Prostate gland (tissue), 2 donors: ENCODE measurements around the gene ITGA11. TPM values are rescaled to one million over a fixed set of nuclear protein-coding genes. Genes with fewer than 3 reads are reported as not detected.
A peak's percentile ranks its signal among the peaks of the same experiment; 100 is the strongest.

Experiments used
- DNase-seq: peaks from one replicate; pipeline ENCODE4 v3.0.0-alpha.2; 2019; ENCODE audit warnings: low spot score
- H3K27ac ChIP-seq, 2 donors: fragments of 200-600 bp; sonication (generic); 2 replicates each; pipeline ENCODE4 v1.5.1; 2017 to 2019
- H3K27me3 ChIP-seq: fragments of 200-600 bp; sonication (generic); replicated peaks from 2 replicates; pipeline ENCODE4 v1.5.1; 2019; ENCODE audit not compliant: insufficient read depth
- H3K36me3 ChIP-seq, 2 donors: fragments of 200-600 bp; sonication (generic); 1 replicate in 1 of 2; 2 replicates in 1 of 2; pipeline versions ENCODE4 v1.5.1 to v1.8.1; 2017 to 2019
- H3K4me1 ChIP-seq: fragments of 200-600 bp; sonication (generic); replicated peaks from 2 replicates; pipeline ENCODE4 v1.5.1; 2019
- H3K4me3 ChIP-seq, 2 donors: fragments of 200-600 bp; sonication (generic); 2 replicates each; pipeline ENCODE4 v1.5.1; 2017 to 2019
- H3K9me3 ChIP-seq: fragments of 200-600 bp; sonication (generic); 2 replicates; pipeline ENCODE4 v1.5.1; 2017
- POLR2A ChIP-seq: fragments of 450-650 bp; IDR thresholded peaks from one replicate; pipeline ENCODE4 v1.6.1; 2016; ENCODE audit warnings: antibody characterized with exemption, mild to moderate bottlenecking
- POLR2AphosphoS5 ChIP-seq: sonication (generic); formaldehyde crosslinking; IDR thresholded peaks from one replicate; pipeline ENCODE4 v1.6.1; 2017; ENCODE audit warnings: antibody characterized with exemption
- WGBS: methylation state at CpG from one replicate; pipeline ENCODE4 v1.1.5; 2018; 5-methylcytosine and 5-hydroxymethylcytosine counted together
- intact Hi-C: fragments of 100-400 bp; cut with DNase I; formaldehyde crosslinking; loops from one replicate; pipeline ENCODE4 v1.14.2; 2022
- total RNA-seq, 2 donors: library from RNA; depleted of rRNA; stranded (reverse); fragments of >200 nt; gene quantifications; one replicate each; pipeline ENCODE4 v1.1.0, GENCODE V29; 2016
- TF ChIP-seq, protein P1 (sequence below), 4 experiments: fragments of 200-600 bp in 2 of 4; fragments of 450-650 bp in 2 of 4; sonication (generic) in 2 of 4; IDR thresholded peaks; 1 replicate in 3 of 4; 2 replicates in 1 of 4; pipeline ENCODE4 v1.5.1; 2016 to 2019; ENCODE audit warnings: antibody characterized with exemption in 4 of 4, mild to moderate bottlenecking in 2 of 4, moderate library complexity in 2 of 4

Gene ITGA11
- total RNA-seq, 2 donors from 2014 or later, result 2.0 to 11.0 TPM

DNA sequence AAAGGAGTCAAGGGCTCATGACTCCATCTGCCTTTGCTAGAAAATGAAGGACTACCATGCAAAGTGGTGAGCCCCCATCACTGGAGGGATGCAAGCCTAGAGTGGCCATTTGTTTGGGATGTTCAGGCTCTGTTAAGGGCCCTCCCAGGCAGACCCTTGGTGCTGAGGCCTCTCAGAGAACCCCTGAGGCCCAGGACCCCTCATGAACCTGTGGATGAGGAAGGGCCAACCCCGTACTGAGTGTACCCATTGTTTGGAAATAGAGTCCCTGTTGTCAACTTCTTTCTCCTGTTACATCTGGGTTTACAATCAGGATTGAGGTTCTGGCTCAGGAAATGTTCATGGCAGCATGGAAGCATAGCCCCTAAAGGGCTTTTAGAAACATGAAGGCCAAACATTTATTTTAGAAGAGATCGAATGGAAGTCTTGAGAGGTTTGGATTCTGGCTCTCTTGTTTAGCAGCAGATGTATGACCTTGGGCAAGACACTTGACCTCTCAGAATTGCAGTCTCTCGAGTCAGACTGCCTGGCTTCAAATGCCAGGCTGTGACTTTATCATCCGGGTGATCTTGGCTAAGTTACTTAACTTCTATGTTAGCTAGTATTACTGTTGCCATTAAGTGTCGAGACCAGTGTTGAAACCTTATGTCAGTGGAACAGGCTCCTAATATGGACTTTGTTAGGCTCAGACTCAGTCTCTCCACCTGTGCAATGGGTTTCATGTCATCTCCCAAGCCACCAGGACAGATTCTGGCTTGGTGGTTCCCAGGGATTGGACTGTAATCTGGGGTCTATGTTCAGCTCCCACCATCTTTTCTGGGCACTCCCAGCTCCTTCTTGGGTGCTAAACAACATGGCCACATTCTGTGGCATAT lies 12.4 kb downstream of the ITGA11 start:
- Histone ChIP-seq H3K27ac (no peak overlapping the region), H3K36me3 (no peaks in the 10 kb centered on the region), H3K4me1 (no peaks in the 10 kb centered on the region), H3K9me3 (no peaks in the 10 kb centered on the region), H3K27me3 (no peaks in the 10 kb centered on the region), H3K4me3 (no peak overlapping the region)
- TF ChIP-seq, protein P1, sequence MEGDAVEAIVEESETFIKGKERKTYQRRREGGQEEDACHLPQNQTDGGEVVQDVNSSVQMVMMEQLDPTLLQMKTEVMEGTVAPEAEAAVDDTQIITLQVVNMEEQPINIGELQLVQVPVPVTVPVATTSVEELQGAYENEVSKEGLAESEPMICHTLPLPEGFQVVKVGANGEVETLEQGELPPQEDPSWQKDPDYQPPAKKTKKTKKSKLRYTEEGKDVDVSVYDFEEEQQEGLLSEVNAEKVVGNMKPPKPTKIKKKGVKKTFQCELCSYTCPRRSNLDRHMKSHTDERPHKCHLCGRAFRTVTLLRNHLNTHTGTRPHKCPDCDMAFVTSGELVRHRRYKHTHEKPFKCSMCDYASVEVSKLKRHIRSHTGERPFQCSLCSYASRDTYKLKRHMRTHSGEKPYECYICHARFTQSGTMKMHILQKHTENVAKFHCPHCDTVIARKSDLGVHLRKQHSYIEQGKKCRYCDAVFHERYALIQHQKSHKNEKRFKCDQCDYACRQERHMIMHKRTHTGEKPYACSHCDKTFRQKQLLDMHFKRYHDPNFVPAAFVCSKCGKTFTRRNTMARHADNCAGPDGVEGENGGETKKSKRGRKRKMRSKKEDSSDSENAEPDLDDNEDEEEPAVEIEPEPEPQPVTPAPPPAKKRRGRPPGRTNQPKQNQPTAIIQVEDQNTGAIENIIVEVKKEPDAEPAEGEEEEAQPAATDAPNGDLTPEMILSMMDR (IDR thresholded peaks at IDR 0.05), result no peak
- TF ChIP-seq POLR2A, result no peak
- TF ChIP-seq POLR2AphosphoS5, result no peak
- DNase-seq, result no peak
- intact Hi-C loops, result no loop called here
- 86% methylated on average over 5 of the region's 5 CpGs for WGBS

DNA sequence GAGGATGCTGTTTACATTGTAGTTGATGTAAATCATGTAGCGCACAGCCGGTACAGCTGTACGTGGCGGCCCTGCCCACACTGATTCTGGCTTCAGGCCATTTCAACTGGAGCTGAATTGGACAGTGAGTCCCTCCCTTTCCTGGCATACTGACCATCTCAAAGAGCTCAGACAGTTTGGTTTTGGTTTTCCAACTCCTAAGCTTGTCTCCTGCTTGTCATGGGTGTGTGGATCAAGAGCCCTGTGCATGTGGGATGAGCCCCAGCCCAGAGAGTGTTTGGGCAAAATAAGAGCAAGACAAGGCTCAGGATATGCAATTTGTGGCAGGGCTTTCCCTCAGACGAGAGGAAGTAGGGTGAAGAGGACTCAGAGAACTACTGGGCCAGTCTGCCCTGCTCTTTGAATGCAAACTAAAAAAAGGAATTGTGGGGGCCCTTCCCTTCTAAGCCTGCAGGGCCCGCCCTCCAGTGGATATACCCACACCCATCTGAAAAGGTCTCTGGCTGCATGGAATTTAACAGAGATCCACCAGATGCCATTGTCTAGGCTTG lies 13.3 kb downstream of the ITGA11 start:
- 30% methylated on average over 6 of the region's 6 CpGs for WGBS
- peak; percentile 35 for DNase-seq
- no peak for TF ChIP-seq POLR2AphosphoS5
- no peak for TF ChIP-seq POLR2A
- TF ChIP-seq, protein P1 (IDR thresholded peaks at IDR 0.05), result no peak
- Histone ChIP-seq H3K27me3 (no peaks in the 10 kb centered on the region), H3K4me3 (no peak overlapping the region), H3K9me3 (no peaks in the 10 kb centered on the region), H3K36me3 (no peaks in the 10 kb centered on the region), H3K27ac (no peak overlapping the region), H3K4me1 (no peaks in the 10 kb centered on the region)
- intact Hi-C loops, result no loop called here

DNA sequence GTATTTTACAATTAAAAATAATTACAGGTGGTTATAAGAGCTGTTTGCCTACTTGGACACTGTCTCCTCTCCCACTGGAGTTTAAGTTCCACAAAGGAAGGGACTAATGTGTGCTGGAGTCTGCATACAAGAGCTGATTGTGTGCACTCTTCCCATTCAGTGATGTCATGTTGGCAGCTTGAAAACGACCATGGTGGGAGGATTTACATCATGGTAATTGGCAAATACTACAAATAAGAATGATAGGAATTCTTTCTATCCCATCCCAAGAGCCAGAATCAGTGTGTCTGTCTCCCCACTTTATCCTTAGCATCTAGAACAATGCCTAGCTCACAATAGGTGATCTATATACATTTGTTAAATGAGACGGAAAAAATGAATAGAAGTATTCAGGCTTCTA lies 14.1 kb downstream of the ITGA11 start:
- no peak for DNase-seq
- Histone ChIP-seq H3K27ac (no peak overlapping the region), H3K4me1 (no peaks in the 10 kb centered on the region)

DNA sequence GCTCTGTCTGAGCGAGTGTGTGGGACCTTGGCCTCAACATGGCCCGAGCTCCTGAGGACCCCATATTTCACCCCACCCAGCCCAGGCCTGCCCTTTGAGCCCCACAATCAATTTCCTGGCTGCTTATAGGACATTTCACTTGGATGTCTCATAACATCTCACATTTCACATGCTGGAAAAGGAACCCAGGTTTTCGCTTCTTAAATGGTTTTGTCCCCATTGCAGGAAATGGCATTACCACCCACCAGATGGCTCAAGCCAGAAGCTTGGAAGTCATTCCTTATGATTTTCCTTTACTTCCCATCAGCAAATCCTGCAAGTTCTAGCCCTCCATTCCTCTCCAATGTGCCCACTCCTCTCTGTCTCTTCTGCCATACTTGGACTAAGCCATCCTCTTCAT lies 14.9 kb downstream of the ITGA11 start:
- H3K27ac ChIP-seq, result no peak overlapping the region
- DNase-seq, result no peak
- H3K27me3 ChIP-seq, result no peaks in the 10 kb centered on the region
- TF ChIP-seq POLR2AphosphoS5 (no peak), POLR2A (no peak)
- TF ChIP-seq, protein P1 (IDR thresholded peaks at IDR 0.05), result no peak
- intact Hi-C loops, result no loop called here
- no peaks in the 10 kb centered on the region for H3K36me3 ChIP-seq
- H3K4me3 ChIP-seq, result no peak overlapping the region
- H3K9me3 ChIP-seq, result no peaks in the 10 kb centered on the region
- WGBS, result 74% methylated on average over 3 of the region's 3 CpGs
- no peaks in the 10 kb centered on the region for H3K4me1 ChIP-seq

More for the DNA sequence above, 14.1 kb downstream of the ITGA11 start:
- intact Hi-C loops, result no loop called here
- Histone ChIP-seq H3K27me3 (no peaks in the 10 kb centered on the region), H3K36me3 (no peaks in the 10 kb centered on the region), H3K9me3 (no peaks in the 10 kb centered on the region), H3K4me3 (no peak overlapping the region)
- TF ChIP-seq POLR2AphosphoS5 (no peak), POLR2A (no peak)
- TF ChIP-seq, protein P1 (IDR thresholded peaks at IDR 0.05), result no peak
- WGBS, result 49% methylated on average over 2 of the region's 2 CpGs

DNA sequence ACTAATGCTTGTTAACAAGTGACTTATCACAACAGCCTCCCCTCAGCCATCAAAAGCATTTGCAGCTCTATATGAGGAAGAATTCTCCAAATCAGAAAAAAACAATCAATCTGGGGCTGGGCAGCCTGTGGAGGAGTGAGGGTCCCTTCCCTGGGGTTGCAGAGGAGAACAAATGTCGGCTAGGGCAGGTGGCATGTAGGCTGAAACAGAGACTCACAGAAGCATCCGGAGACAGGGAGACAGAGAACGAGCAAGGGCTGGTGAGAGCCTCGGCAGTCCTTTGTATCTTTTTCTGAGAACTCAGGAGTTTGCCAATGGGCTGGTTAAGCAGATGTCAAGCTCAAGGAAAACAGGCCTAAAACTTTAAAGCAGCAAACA lies 15.8 kb downstream of the ITGA11 start:
- 84% methylated on average over 4 of the region's 4 CpGs for WGBS
- Histone ChIP-seq H3K36me3 (no peaks in the 10 kb centered on the region), H3K4me3 (no peak overlapping the region), H3K4me1 (no peaks in the 10 kb centered on the region), H3K27me3 (no peaks in the 10 kb centered on the region), H3K9me3 (no peaks in the 10 kb centered on the region), H3K27ac (no peak overlapping the region)
- DNase-seq, result no peak
- intact Hi-C loops, result no loop called here
- TF ChIP-seq, protein P1 (IDR thresholded peaks at IDR 0.05), result no peak
- no peak for TF ChIP-seq POLR2A
- TF ChIP-seq POLR2AphosphoS5, result no peak
